K562 (cell line): Measurements from ENCODE around the gene ELF3. TPM values are rescaled to one million over a fixed set of nuclear protein-coding genes. Genes with fewer than 3 reads are reported as not detected.
A peak's percentile ranks its signal among the peaks of the same experiment; 100 is the strongest.

Experiments used
- ARID4B ChIP-seq: sonication (generic); formaldehyde crosslinking; IDR thresholded peaks from 2 replicates; pipeline ENCODE4 v1.8.0; 2022; ENCODE audit warnings: mild to moderate bottlenecking, missing genetic modification reagents
- CREB3L1 ChIP-seq: fragments of 450-650 bp; IDR thresholded peaks from 2 replicates; pipeline ENCODE4 v1.6.1; 2014; ENCODE audit warnings: low read depth, mild to moderate bottlenecking, moderate library complexity, borderline replicate concordance
- EP300 ChIP-seq: IDR thresholded peaks from 2 replicates; pipeline ENCODE4 v1.6.1; 2012; ENCODE audit warnings: low read length, improper control_type of control experiment
- MEF2A ChIP-seq: IDR thresholded peaks from 2 replicates; pipeline ENCODE4 v1.6.1; 2011; ENCODE audit warnings: low read depth, mild to moderate bottlenecking, low read length, moderate library complexity; ENCODE audit not compliant: control insufficient read depth
- MTA2 ChIP-seq: fragments of 450-650 bp; IDR thresholded peaks from 2 replicates; pipeline ENCODE4 v1.6.1; 2016; ENCODE audit warnings: low read depth
- MYBL2 ChIP-seq, 2 experiments: fragments of 450-650 bp in 1 of 2; sonication (generic) in 1 of 2; formaldehyde crosslinking in 1 of 2; IDR thresholded peaks; 2 replicates each; pipeline versions ENCODE4 v1.6.1 to v1.8.1; 2017 to 2022; ENCODE audit warnings: borderline replicate concordance in 1 of 2, inconsistent platforms in 1 of 2, low read depth in 1 of 2, mild to moderate bottlenecking in 1 of 2, missing genetic modification reagents in 1 of 2, moderate library complexity in 1 of 2
- NFYB ChIP-seq: IDR thresholded peaks from 2 replicates; pipeline ENCODE4 v1.6.1; 2011; ENCODE audit warnings: mild to moderate bottlenecking, moderate library complexity; ENCODE audit not compliant: insufficient read length; ENCODE audit errors: extremely low read depth
- NR2C2 ChIP-seq, 2 experiments: fragments of 200-800 bp in 1 of 2; sonication (Bioruptor generic) in 1 of 2; sonication (generic) in 1 of 2; formaldehyde crosslinking in 1 of 2; IDR thresholded peaks; 2 replicates each; pipeline versions ENCODE4 v1.6.1 to v1.8.0; 2016 to 2022; ENCODE audit warnings: mild to moderate bottlenecking in 1 of 2, missing compliant biosample characterization in 1 of 2, missing genetic modification characterization in 1 of 2, missing genetic modification reagents in 1 of 2
- NR3C1 ChIP-seq: sonication (generic); formaldehyde crosslinking; IDR thresholded peaks from 2 replicates; pipeline ENCODE4 v1.8.1; 2022; ENCODE audit warnings: missing genetic modification reagents
- NR4A1 ChIP-seq, 2 experiments: fragments of 250-450 bp in 1 of 2; fragments of 450-650 bp in 1 of 2; sonication (Bioruptor Pico) in 1 of 2; IDR thresholded peaks; 2 replicates each; pipeline versions ENCODE4 v1.4.0 to v1.6.1; 2016 to 2020; ENCODE audit warnings: mild to moderate bottlenecking in 2 of 2, missing compliant biosample characterization in 1 of 2, missing genetic modification characterization in 1 of 2, moderate library complexity in 1 of 2
- PHF21A ChIP-seq: fragments of 450-650 bp; IDR thresholded peaks from 2 replicates; pipeline ENCODE4 v1.6.1; 2017; ENCODE audit warnings: low read depth, borderline replicate concordance
- PML ChIP-seq: IDR thresholded peaks from 2 replicates; pipeline ENCODE4 v1.6.1; 2012; ENCODE audit warnings: low read length, inconsistent platforms
- SAFB ChIP-seq: fragments of 200-400 bp; formaldehyde crosslinking; IDR thresholded peaks from 2 replicates; pipeline ENCODE4 v1.6.1; 2017; ENCODE audit warnings: low read depth, low read length, borderline replicate concordance
- SMAD3 ChIP-seq: fragments of 450-650 bp; formaldehyde crosslinking; conservative IDR thresholded peaks from 2 replicates; pipeline ENCODE4 v1.4.0; 2020; ENCODE audit warnings: mild to moderate bottlenecking
- SNRNP70 ChIP-seq: fragments of 200-400 bp; formaldehyde crosslinking; optimal IDR thresholded peaks from 2 replicates; pipeline ENCODE3; 2017; ENCODE audit warnings: low read depth, low read length
- ZBTB34 ChIP-seq: fragments of 250-450 bp; sonication (Bioruptor Pico); IDR thresholded peaks from 2 replicates; pipeline ENCODE4 v1.8.0; 2021; ENCODE audit warnings: mild to moderate bottlenecking, moderate library complexity
- ZKSCAN3 ChIP-seq: fragments of 250-450 bp; sonication (Bioruptor Pico); IDR thresholded peaks from 2 replicates; pipeline ENCODE4 v1.4.0; 2020
- ZNF512 ChIP-seq: IDR thresholded peaks from 2 replicates; pipeline ENCODE4 v1.6.1; 2016; ENCODE audit warnings: missing genetic modification characterization, missing compliant biosample characterization
- ZNF830 ChIP-seq: fragments of 250-450 bp; sonication (Bioruptor Pico); IDR thresholded peaks from 2 replicates; pipeline ENCODE4 v1.5.0; 2021; ENCODE audit warnings: mild to moderate bottlenecking
- polyA plus RNA-seq, 8 experiments: library from polyadenylated mRNA; depleted of rRNA in 4 of 8; stranded (reverse) in 5 of 8; unstranded in 3 of 8; fragments of >200 nt; fragmentation: Nextera tagmentation in 2 of 8; fragmentation: Illumina TruSeq in 1 of 8; extraction: Ambion mirVana in 2 of 8; extraction: Trizol in 1 of 8; gene quantifications; 2 replicates each; pipeline versions ENCODE4 v1.2.1 to v1.2.3, GENCODE V29; 2011 to 2014; ENCODE audit warnings: inconsistent platforms in 1 of 8, missing spikeins in 1 of 8
- total RNA-seq, 7 experiments: library from RNA; depleted of rRNA in 6 of 7; stranded (reverse); fragments of >200 nt in 6 of 7; fragmentation: Illumina TruSeq in 2 of 7; extraction: Trizol in 2 of 7; gene quantifications; 2 replicates each; pipeline versions ENCODE4 v1.2.1 to v1.2.3, GENCODE V29; 2011 to 2021; ENCODE audit warnings: low replicate concordance in 1 of 7

ELF3 gene
- total and polyA plus RNA-seq, 9 of the 15 experiments (the other 6 are each of a cell fraction or from before 2014, with no cell fraction given) = 0.03 to 1.2 (median 0.07) TPM; not detected in 4

GRCh38 chr1:202063093-202063492 is 52.7 kb downstream of the ELF3 start (continued):
- TF ChIP-seq ARID4B (CRISPR knock-in tag) (no peak), SMAD3 (no peak), NR3C1 (CRISPR knock-in tag) (no peak), MEF2A (no peak), PHF21A (no peak), NFYB (no peak), CREB3L1 (no peak), ZBTB34 (no peak), EP300 (peak; percentile 21; the same call in 1 of the 2 replicates), SAFB (no peak), NR4A1 (CRISPR knock-in tag; IDR thresholded peaks at IDR 0.05) (no peak), NR4A1 (tag; IDR thresholded peaks at IDR 0.05) (no peak), ZKSCAN3 (CRISPR knock-in tag) (no peak), NR2C2 (CRISPR knock-in tag; IDR thresholded peaks at IDR 0.05) (no peak), NR2C2 (tag; IDR thresholded peaks at IDR 0.05) (0 out of 2 replicates have a peak, but pooled peaks have one; percentile 33), SNRNP70 (no peak), ZNF512 (tag) (no peak), MTA2 (no peak), ZNF830 (no peak), PML (no peak), MYBL2 (IDR thresholded peaks at IDR 0.05; ENCODE audit: low read depth) (no peak), MYBL2 (CRISPR knock-in tag; IDR thresholded peaks at IDR 0.05; ENCODE audit: borderline replicate concordance) (no peak)
